NCI-H345 treated with DMSO at 0.1 percent for 48 hours (cell line): ENCODE results near the gene SLC17A9.

ENCODE experiments used
- DNase-seq: peaks from one replicate; lab custom pipeline; 2025; ENCODE audit not compliant: unreplicated experiment; lab: John Stamatoyannopoulos, UW

SLC17A9 gene

GRCh38 chr20:63000958-63001357 lies 48.4 kb downstream of the SLC17A9 start:
- no peak for DNase-seq

DNA sequence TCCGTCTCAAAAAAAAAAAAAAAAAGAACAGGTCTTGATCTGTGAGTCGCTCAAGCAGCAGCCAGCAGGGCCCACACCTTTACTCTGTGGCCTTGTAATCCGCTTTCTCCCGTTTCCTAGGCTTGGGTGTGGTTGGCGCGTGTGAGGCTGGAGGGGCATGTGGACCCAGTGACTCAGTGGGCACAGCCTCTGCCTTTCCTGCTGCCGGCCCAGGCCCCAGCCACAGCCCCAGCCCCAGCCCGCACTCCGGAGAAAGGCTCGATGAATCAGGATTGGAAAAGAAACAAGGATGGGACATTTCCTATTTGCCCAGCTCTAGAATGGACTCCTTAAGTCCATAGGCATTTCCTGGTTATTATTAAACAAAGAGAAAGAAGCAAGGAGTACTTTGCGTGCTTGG lies 50.0 kb downstream of the SLC17A9 start:
- no peak for DNase-seq

DNA sequence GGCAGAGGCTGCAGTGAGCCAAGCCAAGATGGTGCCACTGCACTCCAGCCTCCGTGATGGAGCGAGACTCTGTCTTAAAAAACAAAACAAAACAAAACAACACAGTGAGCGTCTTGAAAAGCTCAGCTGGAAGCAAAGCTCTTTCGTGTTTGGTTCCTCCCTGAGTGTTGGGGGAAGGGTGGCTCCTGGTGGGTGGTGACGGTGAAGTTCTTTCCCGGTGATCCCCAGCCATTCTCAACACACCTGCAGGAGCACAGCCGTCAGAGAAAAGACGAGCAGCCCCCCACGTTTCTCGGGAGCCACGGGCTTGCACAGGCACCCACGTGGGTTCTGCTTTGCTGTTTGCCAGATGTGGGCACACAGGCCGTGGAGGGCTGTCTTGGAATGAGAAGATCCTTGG lies 51.0 kb downstream of the SLC17A9 start:
- peak; percentile 25 for DNase-seq

- no peak for DNase-seq
These were observed 52.3 kb downstream of the SLC17A9 start for GRCh38 chr20:63004607-63005364.

DNA sequence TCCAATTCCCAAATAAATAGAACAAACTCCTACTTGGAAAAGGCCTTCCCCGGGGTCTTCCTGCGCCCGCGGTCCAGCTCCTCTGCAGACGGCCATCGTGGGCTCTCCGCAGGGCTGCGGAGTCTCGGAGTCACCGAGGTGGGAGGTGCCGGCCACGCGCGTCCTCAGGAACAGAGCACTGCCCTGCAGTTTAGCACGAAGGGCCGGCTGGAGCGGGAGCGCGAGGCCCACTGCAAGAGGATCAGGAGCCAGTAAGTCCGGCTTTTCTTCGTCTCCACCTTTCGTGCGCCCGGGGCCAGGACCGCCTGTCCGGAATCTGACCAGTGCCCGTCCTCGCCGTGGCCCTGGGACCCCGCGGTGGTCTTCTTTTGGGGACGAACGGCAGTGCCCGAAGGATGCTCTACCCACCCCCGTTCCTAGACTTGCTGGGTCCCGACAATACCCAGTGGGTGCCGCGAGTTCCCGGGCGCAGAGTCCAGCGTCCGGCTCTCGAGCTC lies 52.9 kb downstream of the SLC17A9 start:
- no peak for DNase-seq

DNA sequence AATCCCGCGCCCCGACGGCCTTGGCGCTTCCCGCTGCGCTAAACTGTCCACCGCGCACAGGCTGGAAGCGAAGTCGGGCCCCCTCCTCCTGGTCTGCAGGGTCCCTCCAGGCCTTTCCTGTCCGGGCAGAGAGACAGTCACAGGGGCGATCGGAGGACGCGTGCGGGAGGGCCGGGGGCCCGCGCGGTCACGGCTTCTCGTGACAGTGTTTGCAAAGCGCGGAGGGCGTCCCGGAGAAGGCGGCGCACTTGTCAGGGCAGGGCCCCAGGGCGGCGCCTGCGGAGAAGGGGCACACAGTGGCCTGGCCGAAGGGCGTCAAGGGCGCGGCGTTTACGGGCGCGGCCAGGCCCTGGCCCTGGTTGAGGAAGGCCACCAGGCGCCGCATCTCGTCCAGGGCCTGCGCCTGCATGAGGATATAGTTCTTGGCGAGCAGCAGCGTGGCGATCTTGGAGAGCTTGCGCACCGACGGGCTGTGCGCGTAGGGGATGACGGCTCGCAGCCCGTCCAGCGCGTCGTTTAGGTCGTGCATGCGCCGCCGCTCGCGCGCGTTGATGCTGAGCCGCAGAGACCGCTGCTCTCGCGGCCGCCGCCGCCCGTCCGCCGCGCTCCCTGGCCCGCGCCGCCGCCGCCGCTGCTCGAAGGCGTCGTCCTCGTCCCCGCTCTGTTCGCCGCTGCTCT lies 53.5 kb downstream of the SLC17A9 start:
- DNase-seq = no peak

- no peak for DNase-seq
These were observed 54.2 kb downstream of the SLC17A9 start, which contains the start of gene BHLHE23 for GRCh38 chr20:63006540-63007359. Gene BHLHE23 (minus strand): TSS chr20:63006964. CDS start chr20:63006774, 190 bp downstream.

GRCh38 chr20:63007360-63007645 lies 54.8 kb downstream of the SLC17A9 start:
- DNase-seq = no peak

DNA sequence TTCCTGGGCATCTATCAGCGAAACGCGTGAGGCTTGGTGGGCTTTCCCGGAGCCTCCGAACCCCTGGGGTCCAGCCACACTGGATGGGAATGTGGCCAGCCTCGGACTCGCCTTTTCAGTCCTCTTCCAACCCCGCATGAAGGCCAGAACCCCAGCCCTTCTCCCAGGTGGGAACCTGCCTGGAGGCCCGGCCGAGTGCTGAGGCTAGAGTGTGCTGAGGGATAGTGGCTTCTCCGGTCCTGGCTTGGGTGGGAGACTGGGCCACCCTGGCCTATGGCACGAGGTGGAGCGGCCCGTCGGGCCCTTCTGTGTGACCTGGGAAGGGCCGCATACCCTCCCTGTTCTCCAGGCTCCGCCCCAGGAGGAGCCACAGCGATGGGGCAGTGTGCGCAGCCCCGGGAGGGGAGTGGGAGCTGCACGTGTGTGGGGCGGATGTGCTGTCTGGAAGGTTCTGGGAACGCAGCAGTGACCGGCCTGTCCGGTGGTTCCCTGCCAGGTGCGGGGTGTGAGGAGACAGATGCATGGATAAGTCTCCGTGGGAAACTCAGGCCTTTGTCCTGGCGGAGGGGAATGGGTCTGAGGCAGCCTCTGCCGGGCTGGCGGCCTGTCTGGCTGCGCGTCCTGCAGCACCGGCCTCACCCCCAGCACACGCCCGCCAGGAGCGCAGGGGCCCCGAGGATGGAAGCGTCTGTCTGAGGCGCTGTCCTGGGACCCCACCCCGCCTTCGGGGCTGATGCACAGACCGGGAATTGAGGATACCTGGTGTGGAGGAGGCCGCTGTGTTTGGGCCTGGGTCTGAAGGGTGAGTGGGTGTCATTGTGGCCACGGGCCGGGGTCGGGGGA lies 55.4 kb downstream of the SLC17A9 start:
- no peak for DNase-seq

- DNase-seq = no peak
These were observed 56.1 kb downstream of the SLC17A9 start for GRCh38 chr20:63008541-63009044.

DNA sequence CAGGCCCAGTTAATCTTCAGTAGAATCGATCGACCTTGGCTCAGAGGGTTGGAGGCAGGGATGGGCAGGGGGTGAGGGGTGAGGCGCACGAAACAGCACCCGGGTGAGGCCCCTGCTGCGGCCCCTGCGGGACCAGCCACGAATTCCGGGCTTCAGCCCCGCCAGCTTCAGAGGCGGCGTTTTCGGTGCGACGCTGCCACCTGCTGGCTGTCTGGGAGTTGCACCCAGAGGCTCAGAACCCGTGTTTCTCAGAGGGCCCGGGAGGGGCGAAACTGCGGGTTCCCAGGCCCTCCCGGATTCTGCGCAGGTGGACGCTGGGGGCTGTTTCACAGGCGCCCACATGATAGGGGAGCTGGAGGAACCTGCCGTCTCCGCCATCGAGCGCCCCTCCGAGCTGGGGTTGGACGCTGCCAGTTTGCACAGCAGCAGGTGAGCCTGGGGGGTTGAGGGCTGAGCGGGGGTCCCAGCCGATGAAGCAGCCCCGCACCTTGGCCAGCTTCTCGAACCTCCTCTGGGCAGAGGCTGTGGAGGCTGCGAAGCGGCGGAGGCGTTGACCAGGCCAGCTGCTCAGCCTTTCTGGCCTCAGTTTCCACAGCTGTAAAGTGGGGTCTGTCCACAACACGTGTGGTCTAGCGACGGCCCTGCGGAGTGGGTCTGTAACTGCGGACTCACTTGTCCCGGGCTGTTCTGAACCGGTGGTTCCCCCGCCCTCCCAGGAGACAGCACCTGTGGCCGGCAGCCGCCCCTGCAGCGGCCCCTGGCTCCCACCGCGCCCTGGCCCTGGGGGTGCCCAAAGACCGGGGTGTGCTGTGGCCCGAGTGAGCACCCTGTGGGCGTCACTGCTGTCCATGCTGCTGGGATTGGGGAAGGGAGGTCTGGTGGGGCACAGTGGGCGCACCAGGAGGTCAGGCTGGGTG lies 56.8 kb downstream of the SLC17A9 start:
- DNase-seq = peak; percentile 67

DNA sequence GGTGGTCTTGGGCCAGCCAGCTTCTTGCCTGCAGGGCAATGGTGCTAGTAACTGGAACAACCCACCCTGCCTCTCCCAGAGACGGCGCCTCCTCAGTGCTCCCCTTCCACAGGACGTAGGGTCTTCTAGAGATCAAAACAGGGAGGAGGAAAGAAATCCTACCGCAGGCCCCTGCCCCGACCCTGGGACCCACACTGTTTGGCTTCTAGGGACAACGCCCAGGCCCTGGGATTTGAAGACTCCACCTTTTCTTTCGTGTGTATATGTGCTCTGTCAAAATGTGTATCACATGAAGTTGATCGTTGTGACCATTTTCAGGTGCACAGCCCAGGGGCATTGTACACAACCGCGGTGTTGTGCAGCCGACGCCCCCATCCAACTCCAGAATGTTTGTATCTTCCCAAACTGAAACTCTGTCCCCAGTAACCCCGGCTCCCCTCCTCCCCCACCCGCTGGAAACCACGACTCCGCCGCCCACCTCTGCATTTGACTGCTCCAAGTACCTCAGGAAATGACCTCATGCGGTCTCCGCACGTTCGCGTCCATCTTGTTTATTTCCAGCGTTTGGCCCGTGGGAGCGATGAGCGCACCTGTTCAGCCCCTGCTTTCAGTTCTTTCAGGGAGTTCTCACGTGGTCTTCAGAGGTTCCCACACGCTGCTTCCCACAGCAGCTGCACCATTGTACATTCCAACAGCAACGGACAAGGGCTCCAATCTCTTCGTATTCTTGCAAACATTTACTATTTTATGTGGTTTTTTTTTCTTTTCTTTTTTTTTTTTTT lies 57.7 kb downstream of the SLC17A9 start:
- peak; percentile 67 for DNase-seq

DNA sequence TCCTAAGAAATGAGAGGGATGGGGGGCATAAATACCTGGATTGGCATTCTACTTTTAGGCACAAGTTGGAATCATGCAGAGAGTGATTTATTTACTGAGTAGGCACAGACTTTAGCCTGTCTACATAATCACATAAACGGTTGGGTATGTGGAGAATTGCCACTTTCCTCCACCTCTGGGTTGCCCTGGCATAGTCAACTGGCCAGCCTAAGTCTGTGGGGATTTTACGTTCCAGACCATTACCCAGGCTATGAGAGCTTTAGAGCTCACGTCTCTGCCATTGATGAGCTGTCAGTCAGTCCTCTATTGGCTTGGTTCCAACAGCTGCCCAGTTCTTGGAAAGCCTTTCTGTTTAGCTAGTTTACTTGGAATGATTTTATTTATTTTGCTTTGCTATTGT lies 59.3 kb downstream of the SLC17A9 start:
- peak; percentile 79 for DNase-seq

GRCh38 chr20:63013207-63013606 lies 60.7 kb downstream of the SLC17A9 start:
- DNase-seq = no peak

GRCh38 chr20:63014287-63014686 lies 61.8 kb downstream of the SLC17A9 start:
- no peak for DNase-seq

GRCh38 chr20:63014710-63015109 lies 62.2 kb downstream of the SLC17A9 start:
- DNase-seq = no peak

DNA sequence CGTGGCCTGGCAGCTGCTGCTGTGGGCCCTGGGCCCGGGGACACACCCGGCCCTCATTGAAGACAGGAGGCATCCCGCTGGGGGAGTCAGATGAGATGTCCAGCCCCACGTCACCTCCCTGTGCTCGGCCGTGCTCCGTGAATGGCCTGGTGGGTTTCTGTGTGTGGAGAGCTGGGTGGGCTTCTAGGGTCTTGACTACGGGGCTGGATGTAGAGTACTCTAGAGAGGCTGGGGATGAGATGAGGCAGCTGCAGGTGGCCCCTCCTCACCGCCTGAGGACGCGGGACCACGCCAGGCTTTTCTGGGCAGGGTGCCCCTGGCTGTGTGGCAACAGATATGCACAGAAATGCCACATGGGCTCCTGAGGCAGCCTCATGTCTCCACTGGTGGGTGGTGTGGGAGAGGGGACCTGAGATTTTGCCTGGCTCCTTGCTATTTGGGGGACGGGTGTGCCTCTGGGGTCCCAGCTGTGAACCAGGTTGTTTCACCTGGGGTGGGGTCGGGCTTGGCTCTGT lies 62.7 kb downstream of the SLC17A9 start:
- DNase-seq = no peak

DNA sequence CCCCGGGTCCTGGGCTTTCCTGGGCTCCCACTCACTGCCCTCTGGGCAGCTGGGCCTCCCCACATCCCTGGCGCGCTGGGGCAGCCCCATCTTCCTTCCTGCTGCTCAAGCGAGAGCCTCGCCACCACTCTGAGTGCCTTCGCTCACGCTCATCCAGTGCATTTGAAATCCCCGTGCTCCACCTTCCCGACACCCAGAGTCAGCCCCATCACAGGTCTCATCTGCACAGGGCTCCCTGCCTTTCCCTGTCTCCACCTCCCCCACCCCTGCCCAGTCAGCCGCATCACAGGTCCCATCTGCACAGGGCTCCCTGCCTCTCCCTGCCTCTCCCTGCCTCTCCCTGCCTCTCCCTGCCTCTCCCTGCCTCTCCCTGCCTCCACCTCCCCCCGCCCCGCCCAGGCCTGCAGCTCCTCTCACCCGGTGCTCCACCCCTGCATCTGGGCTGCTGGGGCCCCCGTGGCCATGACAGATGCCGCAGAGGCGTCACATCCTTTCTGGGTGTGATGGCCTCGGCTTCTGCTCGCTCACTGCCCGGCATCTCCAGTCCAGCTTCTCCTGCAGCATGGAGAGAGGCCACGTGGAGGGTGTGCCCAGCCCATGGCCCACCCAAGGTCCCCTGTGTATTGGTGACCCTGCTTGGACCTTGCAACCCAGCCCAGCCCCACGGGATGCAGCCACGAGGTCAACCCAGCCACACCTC lies 63.3 kb downstream of the SLC17A9 start:
- no peak for DNase-seq
